Stimulated activated CD4-positive, alpha-beta T cell treated with anti-CD3 and anti-CD28 coated beads, TNF-alpha, amount 100 ng/mL, for 1 hour (primary cell): ENCODE data around the gene CDKAL1.

Experiments
- DNase-seq, 3 donors: peaks; one replicate each; pipeline ENCODE4 v3.0.0-alpha.2; 2020; ENCODE audit warnings: low read depth in 3 of 3, low spot score in 1 of 3

Gene CDKAL1

DNA sequence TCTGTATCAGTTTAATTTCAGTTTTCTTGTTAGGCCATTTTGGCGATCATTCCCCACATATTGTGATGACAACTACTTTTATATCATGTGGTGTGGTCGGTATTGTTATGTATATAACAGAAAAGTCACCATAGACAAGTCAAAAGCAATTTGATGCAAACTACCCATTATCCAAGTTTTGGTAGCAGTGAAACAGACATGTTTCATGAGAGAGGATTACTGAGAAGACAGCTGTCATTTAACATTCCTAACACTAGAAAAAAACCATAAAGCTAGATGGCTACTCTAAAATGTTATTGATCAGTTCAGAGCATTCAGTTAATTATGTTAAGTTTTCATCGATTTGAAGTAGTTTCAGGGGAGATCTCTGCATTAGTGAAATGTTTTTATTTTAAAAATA is 597.1 kb downstream of the CDKAL1 start:
- no peak for DNase-seq

DNA sequence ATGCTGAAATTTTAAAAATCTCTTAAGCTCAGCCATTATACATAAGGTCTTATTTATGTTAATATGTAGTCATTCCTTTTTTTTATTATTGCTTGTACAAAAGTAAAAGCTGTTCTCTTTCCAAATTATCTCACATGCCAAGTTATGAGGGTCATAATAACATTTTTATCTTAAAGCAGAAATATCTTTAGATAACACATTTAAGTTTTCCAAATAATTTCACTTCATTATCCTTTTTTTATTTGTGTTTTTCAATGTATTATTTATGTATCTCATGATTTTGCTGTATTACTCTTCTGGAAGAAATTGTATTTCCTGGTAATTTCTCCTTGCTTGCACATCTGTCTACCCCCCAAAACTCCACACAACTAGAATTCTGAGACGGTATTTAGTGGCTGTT is 598.2 kb downstream of the CDKAL1 start:
- DNase-seq = no peak

DNA sequence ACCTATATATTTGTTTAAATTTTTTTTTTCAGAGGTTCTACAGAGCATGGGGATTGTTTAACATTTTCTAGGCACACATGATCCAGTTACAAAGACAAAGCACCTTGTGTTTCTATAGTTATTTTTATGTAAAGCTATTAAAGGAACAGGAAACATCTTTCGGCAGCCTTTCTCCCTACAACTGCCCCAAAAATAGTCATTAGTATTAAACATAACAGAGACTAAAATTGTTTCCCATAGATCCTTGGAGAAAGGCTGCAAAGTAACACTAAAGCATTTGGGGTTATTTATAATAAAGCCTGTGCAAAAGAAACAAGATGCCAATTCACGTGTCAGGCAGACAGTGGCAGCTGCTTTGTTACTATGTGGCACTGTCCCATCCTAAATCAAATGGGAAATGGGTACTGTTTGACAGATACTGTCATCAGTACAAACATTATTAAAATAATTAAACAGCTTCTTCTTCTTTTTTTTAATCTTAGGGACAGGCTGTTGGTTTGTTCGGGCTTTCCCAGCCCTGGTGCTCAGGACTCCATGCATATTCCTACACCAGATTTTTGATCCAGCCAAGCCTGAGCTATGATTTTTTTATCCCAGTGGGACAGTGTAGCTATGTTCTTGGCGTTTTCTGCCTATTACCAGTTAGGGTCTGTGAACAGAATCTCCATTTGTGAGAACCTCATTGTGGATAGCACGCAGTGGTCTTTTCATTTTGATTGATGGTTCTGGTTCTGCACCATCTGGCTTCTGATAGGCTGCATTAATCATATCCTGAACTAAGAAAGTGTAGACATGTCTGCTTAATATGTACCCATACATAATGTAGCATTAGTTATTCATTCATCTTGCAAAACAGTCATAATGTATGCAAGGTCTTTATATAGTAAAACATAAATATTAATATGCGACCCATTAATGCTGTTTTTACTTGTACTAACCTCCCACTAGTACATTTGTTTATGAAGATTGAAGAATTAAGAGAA is 598.9 kb downstream of the CDKAL1 start:
- no peak for DNase-seq

DNA sequence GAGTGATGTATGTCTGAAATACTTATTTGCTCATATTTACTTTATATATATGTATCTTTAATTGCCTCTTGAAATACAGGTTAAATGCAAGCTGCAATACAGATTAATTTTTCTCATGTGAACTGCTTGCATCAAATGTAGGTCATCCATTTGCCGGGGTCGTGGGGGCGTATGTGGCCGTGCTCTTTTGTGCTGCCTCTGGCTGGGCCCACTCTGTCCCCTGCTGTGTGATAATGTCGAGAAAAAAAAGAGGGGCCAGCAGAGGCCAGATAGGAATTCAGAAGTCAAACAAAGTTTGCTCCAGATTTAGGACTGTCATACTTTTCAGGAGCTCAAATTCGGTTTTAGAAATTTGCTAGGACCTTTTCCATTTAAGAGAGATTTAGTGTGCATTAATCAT is 599.6 kb downstream of the CDKAL1 start:
- DNase-seq = no peak

DNA sequence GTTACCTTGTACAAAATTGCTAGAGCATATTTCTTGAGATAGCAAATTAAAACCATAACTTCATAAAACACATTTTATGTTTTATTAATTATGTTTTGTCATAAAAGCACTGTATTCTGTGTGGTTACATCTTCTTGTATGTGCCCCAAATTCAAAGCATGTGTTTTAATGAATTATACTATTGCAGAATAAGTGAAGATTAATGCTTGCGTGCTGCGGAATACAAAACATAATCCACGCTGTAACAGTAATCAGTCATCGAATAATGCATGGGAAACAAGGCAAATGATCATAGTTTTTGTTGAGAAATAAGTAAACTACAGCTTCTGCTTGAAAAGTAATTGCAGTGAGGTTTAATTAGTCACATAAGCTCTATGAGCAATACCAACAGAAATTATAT is 600.1 kb downstream of the CDKAL1 start:
- no peak for DNase-seq

DNA sequence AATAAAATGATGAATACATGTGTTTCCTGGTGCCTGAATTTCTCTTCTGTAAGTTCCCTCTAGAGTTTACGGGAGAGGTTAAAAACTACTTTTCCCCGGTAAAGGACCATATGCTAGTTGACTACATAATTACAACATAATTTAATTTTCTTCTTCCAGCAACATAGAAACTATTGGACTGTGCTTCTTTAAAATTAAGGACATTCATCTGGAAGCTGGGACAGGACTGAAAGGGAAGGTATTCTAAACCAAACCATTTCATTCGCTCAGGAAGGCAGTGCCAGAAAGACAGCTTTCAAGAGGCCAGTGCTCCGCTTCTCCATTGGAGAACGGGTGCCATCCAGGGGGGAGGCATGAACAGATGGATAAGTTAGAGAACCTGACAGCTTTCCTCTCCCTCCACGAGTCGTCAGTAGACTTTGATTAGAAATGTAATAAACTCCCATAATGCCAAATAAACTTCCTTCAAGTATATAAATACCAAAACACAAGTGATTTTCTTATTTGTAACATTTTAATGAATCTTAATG is 601.3 kb downstream of the CDKAL1 start:
- DNase-seq = no peak

DNA sequence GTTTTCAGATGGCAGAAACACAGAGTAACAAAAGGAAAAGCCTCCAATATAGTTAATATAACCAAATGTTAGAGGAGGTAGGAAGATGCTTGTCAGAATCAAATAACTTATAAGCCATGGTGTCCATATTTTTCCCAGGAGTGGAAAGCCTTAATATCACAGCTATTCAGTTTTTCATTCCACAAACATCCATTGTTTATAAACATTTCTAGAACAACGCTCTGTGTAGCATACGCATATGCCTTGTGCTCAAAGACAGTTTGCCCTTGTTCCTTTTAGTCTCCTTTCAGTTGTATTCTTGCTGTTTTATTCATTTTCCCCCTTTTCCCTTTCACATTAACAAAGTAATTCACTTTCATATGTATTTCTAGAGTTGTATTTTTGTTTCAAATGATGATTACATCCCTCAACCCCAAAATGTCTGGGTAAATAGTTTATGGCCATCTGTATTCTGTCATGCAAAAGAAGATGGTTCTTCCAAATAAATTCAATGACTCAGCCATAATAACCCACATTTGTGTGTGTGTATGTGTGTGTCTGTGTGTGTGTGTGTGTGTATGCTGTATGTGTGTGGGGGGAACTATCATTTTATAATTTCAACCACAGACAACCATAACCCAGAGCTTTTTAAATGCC is 603.6 kb downstream of the CDKAL1 start:
- DNase-seq = no peak

DNA sequence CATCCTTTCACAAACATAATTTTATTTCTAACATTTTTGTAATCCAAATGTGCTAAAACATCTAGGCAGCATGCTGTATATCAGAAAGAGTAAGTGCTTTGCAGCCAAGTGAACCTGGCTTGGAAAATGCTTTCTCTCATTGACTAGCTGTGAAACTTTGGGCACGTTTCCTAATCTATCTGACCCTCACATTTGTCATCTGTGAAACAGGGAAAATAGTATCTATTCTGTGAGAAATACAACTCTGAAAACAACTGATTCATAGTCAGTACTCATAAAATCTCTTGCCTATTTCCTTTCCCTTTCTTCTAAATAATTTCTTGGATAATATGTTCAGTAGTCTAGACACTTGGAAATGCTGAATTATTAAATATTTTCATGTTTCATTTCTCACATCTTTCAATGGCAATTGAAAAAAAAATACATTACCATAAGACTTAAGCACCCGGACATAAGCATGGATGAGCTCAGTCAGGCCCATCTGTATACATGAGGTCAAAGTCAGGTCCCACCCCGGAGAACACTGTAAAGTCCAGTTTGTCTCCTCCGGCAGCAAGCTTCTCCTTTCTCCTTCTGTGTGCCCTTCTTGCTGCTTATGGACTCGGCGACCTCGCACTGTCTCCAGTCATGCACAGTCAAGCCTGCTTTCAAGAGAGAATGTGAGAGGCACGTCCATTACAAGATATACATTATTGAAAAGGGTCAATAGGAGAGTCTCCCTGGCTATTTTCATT is 604.2 kb downstream of the CDKAL1 start:
- DNase-seq = no peak

DNA sequence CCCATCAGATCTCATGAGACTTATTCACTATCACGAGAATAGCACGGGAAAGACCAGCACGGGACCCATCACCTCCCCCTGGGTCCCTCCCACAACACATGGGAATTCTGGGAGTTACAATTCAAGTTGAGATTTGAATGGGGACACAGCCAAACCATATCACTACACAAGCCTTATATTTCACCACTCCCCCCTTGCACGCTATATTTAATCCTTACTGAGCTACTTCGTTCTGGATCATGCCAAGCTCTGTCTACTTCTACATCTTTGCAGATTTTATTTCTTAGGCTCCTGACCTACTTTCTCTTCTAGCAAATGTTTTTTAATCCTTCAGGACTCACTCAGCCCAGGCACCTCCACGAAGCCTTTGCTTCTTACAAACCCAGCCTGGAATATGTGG is 606.7 kb downstream of the CDKAL1 start:
- no peak for DNase-seq

DNA sequence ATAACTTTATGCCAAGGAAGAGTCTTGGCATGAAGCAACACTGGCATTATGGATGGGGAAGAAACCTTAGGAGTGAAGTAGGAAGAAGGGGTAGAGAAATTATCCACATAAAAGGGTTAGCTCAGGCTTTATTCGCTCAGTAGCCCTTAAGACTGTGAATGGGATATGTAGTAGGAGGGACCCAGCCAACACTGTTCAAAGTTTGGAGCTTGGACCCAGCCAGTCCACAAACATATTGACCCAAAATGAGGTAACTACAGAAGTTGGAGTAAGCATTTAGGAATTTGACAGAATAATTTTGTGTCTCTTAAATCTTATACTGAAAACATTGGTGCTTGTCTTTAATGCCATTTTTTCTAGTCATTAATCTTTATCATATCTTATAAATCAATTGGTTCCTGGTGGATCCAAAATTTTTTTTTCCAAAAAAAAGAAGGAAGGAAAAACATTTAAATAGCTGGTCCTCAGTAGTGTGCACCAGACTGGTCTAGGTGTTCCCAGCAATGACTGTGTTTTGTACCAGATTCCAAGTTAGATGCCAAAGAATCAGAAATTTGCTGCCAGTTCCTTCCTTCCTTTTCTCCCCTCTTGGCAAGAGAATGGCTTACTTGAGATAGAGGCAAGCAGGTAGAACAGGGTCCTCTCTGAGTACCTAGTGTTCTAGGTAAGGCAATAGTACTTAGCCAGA is 607.5 kb downstream of the CDKAL1 start:
- DNase-seq = no peak

DNA sequence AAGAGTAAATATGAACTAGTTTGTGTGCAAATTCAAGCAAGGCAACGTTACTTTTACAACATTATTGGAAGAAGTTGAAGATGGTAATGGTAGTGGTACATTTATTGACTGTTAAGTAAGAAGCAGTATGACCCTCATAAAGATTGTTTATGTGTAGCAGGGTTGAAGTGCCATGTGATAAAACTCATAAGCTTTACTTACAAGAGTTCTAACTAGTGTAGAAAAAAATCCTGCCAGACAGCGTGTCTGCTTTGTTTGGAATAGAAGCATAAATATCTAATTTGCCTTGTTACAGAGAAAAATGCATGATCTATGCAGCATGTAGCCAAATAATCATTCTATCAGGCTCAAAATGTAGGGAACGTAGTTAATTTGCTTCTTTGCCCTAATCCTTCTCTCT is 608.5 kb downstream of the CDKAL1 start:
- DNase-seq = no peak

DNA sequence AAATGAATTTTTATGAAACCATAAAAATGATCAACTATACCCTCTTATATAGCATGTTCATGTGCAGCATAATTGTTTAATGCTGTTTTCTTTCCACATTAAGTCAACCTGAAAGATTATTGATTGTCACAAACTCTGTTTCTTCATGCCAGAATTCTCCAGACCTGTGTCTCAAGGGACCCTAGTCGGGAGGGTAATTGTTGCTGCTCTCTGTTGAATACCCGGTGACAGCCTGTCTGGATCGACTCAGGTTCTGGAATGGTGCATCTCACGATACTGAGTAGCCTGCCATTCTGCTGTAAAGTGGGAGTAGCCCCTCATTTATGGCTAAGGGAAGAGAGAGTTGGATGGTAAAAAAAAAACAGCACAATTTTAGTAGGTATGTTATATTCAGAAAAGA is 609.4 kb downstream of the CDKAL1 start:
- DNase-seq = no peak

DNA sequence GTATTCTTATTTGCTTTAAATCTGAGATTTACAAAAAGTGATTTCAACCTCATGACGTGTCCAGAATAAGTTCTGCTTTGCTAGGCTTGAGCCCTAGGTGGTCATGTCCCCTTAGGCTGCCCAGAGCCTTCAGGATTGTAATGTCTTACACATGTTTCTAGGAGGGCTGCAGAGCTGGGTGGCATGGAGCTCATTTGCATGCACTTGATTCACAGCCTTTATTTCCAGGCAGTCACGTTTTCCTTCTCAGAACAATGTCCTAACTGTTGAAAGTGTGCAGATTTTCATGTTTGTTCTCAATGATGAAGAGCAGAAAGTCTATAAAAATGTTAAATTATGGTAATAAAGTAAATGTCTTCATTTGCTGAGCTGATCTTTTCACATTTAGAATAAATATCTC is 610.7 kb downstream of the CDKAL1 start:
- no peak for DNase-seq

DNA sequence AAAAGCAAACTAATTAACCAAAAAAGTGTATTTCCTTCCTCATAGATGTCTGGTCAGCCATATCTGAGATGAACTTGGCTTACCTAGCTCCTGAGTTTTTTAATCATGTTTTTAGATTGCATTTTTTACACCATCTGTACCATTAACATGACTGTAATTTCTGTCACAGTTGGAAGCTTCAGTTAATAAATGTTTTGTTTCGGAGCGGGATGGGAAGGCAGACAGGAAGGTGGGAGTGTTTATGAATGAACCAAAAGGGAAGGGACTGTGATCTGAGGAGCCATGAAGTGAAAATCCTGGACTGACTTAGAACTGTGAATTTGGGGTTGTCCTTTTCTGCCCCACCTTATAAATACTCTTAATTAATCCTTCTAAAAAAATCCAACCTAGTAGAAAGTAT is 613.7 kb downstream of the CDKAL1 start:
- DNase-seq = no peak

DNA sequence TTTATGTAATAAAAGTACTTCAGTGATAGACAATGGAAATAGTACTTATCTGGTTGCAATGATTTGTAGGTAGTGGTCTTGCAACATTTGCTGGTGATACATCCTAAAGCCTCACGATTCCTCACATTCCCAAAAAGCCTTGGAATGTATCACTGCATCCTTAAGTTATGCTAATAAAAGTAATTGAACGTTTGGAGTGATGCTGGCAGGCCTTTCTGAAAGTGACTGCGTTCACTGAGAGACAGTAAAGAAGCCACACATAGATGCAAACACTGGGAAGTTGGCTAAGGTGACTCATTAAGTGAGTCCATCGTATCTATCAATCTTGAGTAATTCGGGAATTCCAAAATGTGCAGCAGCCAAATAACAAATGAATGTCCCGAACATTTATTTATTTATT is 615.2 kb downstream of the CDKAL1 start:
- no peak for DNase-seq

DNA sequence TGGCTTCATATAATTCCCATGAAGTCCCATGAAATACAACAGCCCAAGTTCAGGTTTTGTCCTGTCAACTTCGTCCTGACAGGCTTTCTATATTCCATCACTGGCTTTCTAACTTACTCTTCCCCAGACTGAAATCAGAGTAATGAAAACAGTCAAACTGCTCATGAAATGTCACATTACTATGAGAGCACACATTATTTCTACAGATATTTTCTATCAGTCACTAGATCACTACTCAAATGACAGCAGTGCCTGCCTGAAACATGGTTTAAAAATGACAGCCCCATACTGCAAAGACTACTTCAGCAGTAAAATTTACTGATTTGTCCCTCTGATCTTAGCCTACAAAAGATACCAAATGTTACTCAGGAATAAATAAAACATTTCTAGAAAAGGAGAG is 616.4 kb downstream of the CDKAL1 start:
- DNase-seq = no peak

DNA sequence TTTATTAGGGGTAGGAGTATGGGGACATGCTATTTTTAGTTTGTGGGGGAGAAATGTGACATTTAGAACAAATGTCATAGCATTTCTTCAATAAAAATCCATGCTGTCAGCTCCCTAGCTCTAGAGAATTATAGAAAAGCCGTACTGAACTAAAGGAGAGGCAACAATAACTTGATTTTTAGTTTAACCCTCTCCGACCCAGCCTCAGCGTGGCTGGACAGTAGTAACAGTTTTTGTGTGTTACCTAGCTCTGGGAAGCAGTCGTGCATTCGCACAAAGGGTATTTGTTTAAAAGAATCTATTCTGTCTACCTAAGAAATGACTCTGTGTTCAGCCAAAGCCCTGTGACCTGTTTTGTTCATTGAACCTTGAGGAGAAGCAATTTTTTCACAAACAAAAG is 616.9 kb downstream of the CDKAL1 start:
- DNase-seq = no peak

DNA sequence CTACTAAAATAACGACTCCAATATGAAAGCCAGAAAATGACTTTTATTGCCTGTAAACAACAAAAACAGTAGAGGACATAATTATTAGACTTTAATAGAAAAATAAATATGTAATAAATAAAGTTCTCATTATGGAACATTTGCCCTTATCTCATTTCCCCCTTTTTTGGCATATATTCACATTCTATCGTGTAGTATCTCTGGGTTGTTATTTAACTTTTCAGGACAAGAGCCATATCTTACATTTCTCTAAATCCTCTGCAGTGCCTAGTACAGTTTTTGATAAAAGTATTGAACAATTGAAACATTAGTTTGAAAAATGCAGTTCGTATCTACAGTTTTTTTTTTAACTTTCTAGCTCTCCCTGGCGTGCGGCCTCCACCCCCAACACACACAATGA is 617.3 kb downstream of the CDKAL1 start:
- DNase-seq = no peak

DNA sequence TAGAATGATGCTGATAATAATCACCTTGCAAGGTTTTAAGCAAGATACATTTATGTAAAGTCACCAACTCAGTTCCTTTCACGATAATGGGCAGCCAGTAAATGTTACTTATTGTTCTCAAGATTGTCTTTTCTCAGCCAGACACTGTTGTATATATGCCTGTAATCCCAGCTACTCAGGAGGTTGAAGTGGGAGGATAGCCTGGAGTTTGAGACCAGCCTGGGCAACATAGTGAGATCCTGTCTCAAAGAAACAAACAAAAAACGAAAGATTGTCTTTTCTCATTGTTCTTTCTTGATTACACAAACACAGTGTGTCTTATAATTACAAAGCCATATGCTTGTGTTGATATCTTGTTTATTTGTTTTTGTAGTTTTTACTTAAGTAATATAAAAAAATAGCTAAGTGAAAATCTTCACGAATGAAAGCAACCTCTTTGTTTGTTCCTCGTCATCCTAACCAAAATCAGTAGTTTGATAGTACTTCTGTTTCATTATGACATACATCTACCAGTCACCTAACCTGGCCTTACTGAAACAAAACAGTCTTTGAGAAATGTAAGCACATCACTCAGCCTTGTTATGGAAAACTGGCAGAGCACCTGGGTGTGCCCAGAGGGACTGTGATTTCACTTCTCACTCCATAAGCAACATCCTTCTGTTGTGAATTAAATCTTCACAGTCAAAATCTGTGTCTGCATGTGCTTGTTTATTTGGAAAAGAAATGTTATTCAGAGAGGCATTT is 623.1 kb downstream of the CDKAL1 start:
- no peak for DNase-seq

DNA sequence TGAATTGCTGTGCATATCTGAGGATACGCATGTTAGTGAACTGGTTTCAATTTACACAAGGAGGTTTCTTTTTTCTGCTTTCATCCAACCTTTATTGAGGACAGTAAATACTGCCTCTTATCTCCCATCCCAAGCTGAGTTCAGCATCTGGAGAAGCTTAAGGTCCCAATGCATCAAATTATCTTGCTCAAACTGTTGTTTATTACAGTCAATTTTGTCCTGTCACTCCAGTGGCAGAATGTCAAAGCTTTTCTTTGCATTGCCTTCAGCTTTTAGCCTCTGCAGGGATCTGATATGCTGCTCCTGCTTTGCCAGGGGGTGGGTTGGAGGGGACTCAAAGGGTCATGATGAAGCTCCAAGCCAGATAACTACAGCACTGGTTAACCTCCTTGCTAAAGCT is 623.9 kb downstream of the CDKAL1 start:
- no peak for DNase-seq
